H9 (cell line): Measurements from ENCODE around the gene NHP2. TPM values are rescaled to one million over a fixed set of nuclear protein-coding genes. Genes with fewer than 3 reads are reported as not detected.
A peak's percentile ranks its signal among the peaks of the same experiment; 100 is the strongest.

Experiments used
- DNase-seq: peaks from one replicate; pipeline ENCODE4 v3.0.0-alpha.2; 2017
- H2AFZ ChIP-seq: one replicate; pipeline ENCODE4 v1.6.1; 2013; ENCODE audit warnings: mild to moderate bottlenecking, low read length, control low read depth, moderate library complexity
- H2AK5ac ChIP-seq: 2 replicates; pipeline ENCODE4 v1.6.1; 2013; ENCODE audit warnings: low read length, control low read depth, mixed read lengths; ENCODE audit not compliant: insufficient read length
- H2BK120ac ChIP-seq: one replicate; pipeline ENCODE4 v1.6.1; 2013; ENCODE audit warnings: low read depth, mild to moderate bottlenecking, low read length, control low read depth, inconsistent platforms; ENCODE audit not compliant: poor library complexity, severe bottlenecking
- H2BK12ac ChIP-seq: 2 replicates; pipeline ENCODE4 v1.6.1; 2013; ENCODE audit warnings: low read length, control low read depth, mixed read lengths, low read depth; ENCODE audit not compliant: insufficient read length
- H2BK15ac ChIP-seq: 2 replicates; pipeline ENCODE4 v1.6.1; 2013; ENCODE audit warnings: low read depth, low read length, control low read depth
- H2BK20ac ChIP-seq: one replicate; pipeline ENCODE4 v1.6.1; 2013; ENCODE audit warnings: low read depth, mild to moderate bottlenecking, low read length, control low read depth, inconsistent platforms; ENCODE audit not compliant: poor library complexity, severe bottlenecking
- H2BK5ac ChIP-seq: 2 replicates; pipeline ENCODE4 v1.6.1; 2013; ENCODE audit warnings: low read length, control low read depth, mixed read lengths; ENCODE audit not compliant: insufficient read length
- H3K14ac ChIP-seq: 2 replicates; pipeline ENCODE4 v1.6.1; 2013; ENCODE audit warnings: low read length, control low read depth; ENCODE audit not compliant: insufficient read depth
- H3K18ac ChIP-seq: 2 replicates; pipeline ENCODE4 v1.6.1; 2013; ENCODE audit warnings: low read depth, mild to moderate bottlenecking, mixed read lengths, low read length, control low read depth; ENCODE audit not compliant: insufficient read length
- H3K23ac ChIP-seq: 2 replicates; pipeline ENCODE4 v1.6.1; 2013; ENCODE audit warnings: low read length, control low read depth, mixed read lengths, low read depth; ENCODE audit not compliant: insufficient read length
- H3K23me2 ChIP-seq: 2 replicates; pipeline ENCODE4 v1.6.1; 2013; ENCODE audit warnings: low read depth, mild to moderate bottlenecking, mixed read lengths, low read length, control low read depth; ENCODE audit not compliant: insufficient read length, poor library complexity, severe bottlenecking
- H3K27ac ChIP-seq: 2 replicates; pipeline ENCODE4 v1.5.1; 2013; ENCODE audit warnings: low read length, control low read depth, mixed read lengths, low read depth; ENCODE audit not compliant: insufficient read length
- H3K27me3 ChIP-seq: 2 replicates; pipeline ENCODE4 v1.6.1; 2013; ENCODE audit warnings: low read length, control low read depth, inconsistent platforms; ENCODE audit not compliant: insufficient read depth
- H3K4ac ChIP-seq: 2 replicates; pipeline ENCODE4 v1.6.1; 2013; ENCODE audit warnings: low read depth, mild to moderate bottlenecking, control low read depth, inconsistent platforms, low read length, moderate library complexity
- H3K4me1 ChIP-seq: 2 replicates; pipeline ENCODE4 v1.6.1; 2013; ENCODE audit warnings: low read length, control low read depth, inconsistent platforms; ENCODE audit not compliant: insufficient read depth
- H3K4me2 ChIP-seq: 2 replicates; pipeline ENCODE4 v1.6.1; 2013; ENCODE audit warnings: low read length, control low read depth, mixed read lengths; ENCODE audit not compliant: insufficient read length, insufficient read depth
- H3K56ac ChIP-seq: 2 replicates; pipeline ENCODE4 v1.6.1; 2013; ENCODE audit warnings: low read depth, mild to moderate bottlenecking, mixed read lengths, low read length, control low read depth; ENCODE audit not compliant: insufficient read length
- H3K79me1 ChIP-seq: 2 replicates; pipeline ENCODE4 v1.6.1; 2013; ENCODE audit warnings: low read depth, mild to moderate bottlenecking, moderate library complexity, low read length, control low read depth, inconsistent platforms; ENCODE audit not compliant: insufficient read depth, poor library complexity, severe bottlenecking
- H3K79me2 ChIP-seq: 2 replicates; pipeline ENCODE4 v1.6.1; 2013; ENCODE audit warnings: low read length, control low read depth, inconsistent platforms; ENCODE audit not compliant: insufficient read depth
- H3K9ac ChIP-seq: 2 replicates; pipeline ENCODE4 v1.6.1; 2013; ENCODE audit warnings: low read length, control low read depth, mixed read lengths; ENCODE audit not compliant: insufficient read length; ENCODE audit errors: extremely low read depth
- H3K9me3 ChIP-seq: one replicate; pipeline ENCODE4 v1.6.1; 2013; ENCODE audit warnings: low read depth, low read length, inconsistent platforms; ENCODE audit not compliant: control insufficient read depth
- H3T11ph ChIP-seq: one replicate; pipeline ENCODE4 v1.6.1; 2013; ENCODE audit warnings: mild to moderate bottlenecking, low read length, control low read depth, inconsistent platforms
- H4K20me1 ChIP-seq: one replicate; pipeline ENCODE4 v1.6.1; 2013; ENCODE audit not compliant: control insufficient read depth, insufficient read length, insufficient read depth
- H4K5ac ChIP-seq: 2 replicates; pipeline ENCODE4 v1.6.1; 2013; ENCODE audit warnings: low read depth, mild to moderate bottlenecking, mixed read lengths, low read length, control low read depth; ENCODE audit not compliant: insufficient read length
- H4K8ac ChIP-seq: replicated peaks from 2 replicates; pipeline ENCODE4 v1.6.1; 2013; ENCODE audit warnings: low read length, control low read depth, mixed read lengths, low read depth; ENCODE audit not compliant: insufficient read length
- H4K91ac ChIP-seq: 2 replicates; pipeline ENCODE4 v1.6.1; 2013; ENCODE audit warnings: low read depth, mild to moderate bottlenecking, moderate library complexity, mixed read lengths, low read length, control low read depth; ENCODE audit not compliant: insufficient read length
- H3K27ac Mint-ChIP-seq, 3 experiments: 2 replicates in 2 of 3; 3 replicates in 1 of 3; pipeline ENCODE4 v1.8.0; 2020 to 2021; ENCODE audit warnings: mixed read lengths in 3 of 3, mild to moderate bottlenecking in 1 of 3, moderate library complexity in 1 of 3
- H3K27me3 Mint-ChIP-seq: 2 replicates; pipeline ENCODE4 v1.8.0; 2021; ENCODE audit warnings: low read depth, mild to moderate bottlenecking, moderate library complexity, mixed read lengths
- H3K36me3 Mint-ChIP-seq, 3 experiments: 2 replicates in 2 of 3; 3 replicates in 1 of 3; pipeline ENCODE4 v1.8.0; 2020 to 2021; ENCODE audit warnings: low read depth in 3 of 3, mixed read lengths in 3 of 3; ENCODE audit not compliant: insufficient read depth in 1 of 3
- H3K4me1 Mint-ChIP-seq, 2 experiments: 2 replicates each; pipeline ENCODE4 v1.8.0; 2020; ENCODE audit warnings: mixed read lengths in 2 of 2
- H3K4me3 Mint-ChIP-seq, 2 experiments: 2 replicates in 1 of 2; 3 replicates in 1 of 2; pipeline ENCODE4 v1.8.0; 2020 to 2021; ENCODE audit warnings: mild to moderate bottlenecking in 2 of 2, mixed read lengths in 2 of 2, moderate library complexity in 1 of 2
- H3K9me3 Mint-ChIP-seq, 2 experiments: 2 replicates in 1 of 2; 3 replicates in 1 of 2; pipeline ENCODE4 v1.8.0; 2020; ENCODE audit warnings: mild to moderate bottlenecking in 2 of 2, mixed read lengths in 2 of 2, moderate library complexity in 1 of 2
- CTCF ChIP-seq: fragments of 200-600 bp; sonication (generic); conservative IDR thresholded peaks from 3 replicates; pipeline ENCODE4 v1.8.0; 2021; ENCODE audit warnings: antibody characterized with exemption, mild to moderate bottlenecking
- WGBS: extraction: QIAGEN DNeasy Blood & Tissue Kit; methylation state at CpG from one replicate; pipeline ENCODE4 v1.1.7; 2013; ENCODE audit warnings: missing lambda C conversion rate, low lambda C conversion rate, mixed read lengths; ENCODE audit not compliant: insufficient read length; ENCODE audit errors: extremely low coverage; 5-methylcytosine and 5-hydroxymethylcytosine counted together
- total RNA-seq: library from RNA; stranded (reverse); gene quantifications from 2 replicates; pipeline ENCODE4 v1.2.1, GENCODE V29; 2021

NHP2 gene
- total RNA-seq, 1 experiment from 2014 or later: 232 TPM

- H3K23ac ChIP-seq: no peak overlapping the region
These were observed 47.0 kb downstream of the NHP2 start for GRCh38 chr5:178106556-178107239.

More at GRCh38 chr5:178106556-178107239, 47.0 kb downstream of the NHP2 start:
- Histone ChIP-seq H3K27me3 (no peaks in the 10 kb centered on the region), H4K5ac (no peak overlapping the region), H3K56ac (no peak overlapping the region), H3K9ac (no peak overlapping the region), H2BK15ac (no peak overlapping the region), H3K18ac (no peak overlapping the region), H2AK5ac (no peak overlapping the region), H3K79me1 (no peaks in the 10 kb centered on the region), H3K14ac (no peak overlapping the region), H3K27ac (no peak overlapping the region), H3K23me2 (no peaks in the 10 kb centered on the region), H2BK12ac (no peak overlapping the region), H2BK120ac (no peak overlapping the region), H3T11ph (no peak overlapping the region), H4K20me1 (no peaks in the 10 kb centered on the region), H3K4ac (no peak overlapping the region), H3K4me1 (peaks cover 3% of the 10 kb centered on the region; the same call in 1 of the 2 replicates), H4K91ac (no peak overlapping the region), H2BK20ac (no peak overlapping the region), H2BK5ac (no peak overlapping the region), H3K79me2 (no peaks in the 10 kb centered on the region), H3K4me2 (no peak overlapping the region), H2AFZ (no peak overlapping the region), H4K8ac (no peak overlapping the region), H3K9me3 (no peaks in the 10 kb centered on the region)
- H3K27ac Mint-ChIP-seq: peak overlapping the region in 1 of 3 experiments; percentile 11; a peak in 1 of 7 replicates
- H3K36me3 Mint-ChIP-seq: no peaks in the 10 kb centered on the region
- peaks cover 10 to 13% of the 10 kb centered on the region in 2 experiments for H3K4me1 Mint-ChIP-seq
- peaks cover 8% of the 10 kb centered on the region for H3K27me3 Mint-ChIP-seq
- no peak overlapping the region for H3K4me3 Mint-ChIP-seq
- H3K9me3 Mint-ChIP-seq: peaks cover 0 to 3% of the 10 kb centered on the region in 2 experiments; a peak in 1 of 5 replicates
- no CpG with 5 or more reads among the region's 13 CpGs for WGBS
- DNase-seq: no peak
- no peak for TF ChIP-seq CTCF
